Lower lobe of right lung (tissue), 2 donors: Measurements from ENCODE around the gene CDC42. TPM values are rescaled to one million over a fixed set of nuclear protein-coding genes. Genes with fewer than 3 reads are reported as not detected.
"Not testable (repeated sequence)": the region's sequence is repeated elsewhere in the genome, so short reads cannot be mapped to it uniquely, and the experiment has no call there.

Experiments used
- ATAC-seq, 2 donors: fragments of 200-7000 bp; cut with Tn5 transposase; one replicate each; pipeline ENCODE4 v1.9.1; 2020 to 2022; ENCODE audit warnings: mild to moderate bottlenecking in 2 of 2, moderate library complexity in 2 of 2
- DNase-seq: peaks from one replicate; pipeline ENCODE4 v3.0.0-alpha.2; 2020
- H3K27ac ChIP-seq: fragments of 200-600 bp; one replicate; pipeline ENCODE4 v1.8.0; 2022
- H3K27me3 ChIP-seq: fragments of 200-600 bp; one replicate; pipeline ENCODE4 v1.8.0; 2022; ENCODE audit warnings: low read depth
- H3K36me3 ChIP-seq: fragments of 200-600 bp; one replicate; pipeline ENCODE4 v1.8.0; 2022; ENCODE audit warnings: mild to moderate bottlenecking
- H3K4me1 ChIP-seq: fragments of 200-600 bp; one replicate; pipeline ENCODE4 v1.8.0; 2022
- H3K4me3 ChIP-seq: fragments of 200-600 bp; one replicate; pipeline ENCODE4 v1.8.0; 2022; ENCODE audit warnings: mild to moderate bottlenecking
- H3K9me3 ChIP-seq: fragments of 200-600 bp; one replicate; pipeline ENCODE4 v1.8.0; 2022
- intact Hi-C: fragments of 100-400 bp; cut with DNase I; formaldehyde crosslinking; loops from one replicate; pipeline ENCODE4 v1.11.0; 2022
- long read RNA-seq: library from polyadenylated mRNA; unstranded; transcript quantifications from one replicate; pipeline ENCODE4 v2.0.0, GENCODE V29; 2021
- total RNA-seq: library from RNA; stranded (reverse); fragmentation: NEBNext Ultra II Directional; extraction: Animal tissue kit (Norgen Biotek cat#: 25700); gene quantifications from one replicate; pipeline ENCODE4 v1.2.1, GENCODE V29; 2021
- TF ChIP-seq, protein P1 (sequence below): fragments of 200-600 bp; IDR thresholded peaks from one replicate; pipeline ENCODE4 v1.8.0; 2022; ENCODE audit warnings: antibody characterized with exemption, mild to moderate bottlenecking
- donor health status: DM: no; HTN: yes; CAD: no; lungs with severe emphysema.

CDC42 gene
- total RNA-seq, result 255 TPM
- long read RNA-seq, partial matches to known transcripts, result 17 of 55 reads
- long read RNA-seq, other reads (novel, unspliced or antisense), result 37 of 55 reads

DNA sequence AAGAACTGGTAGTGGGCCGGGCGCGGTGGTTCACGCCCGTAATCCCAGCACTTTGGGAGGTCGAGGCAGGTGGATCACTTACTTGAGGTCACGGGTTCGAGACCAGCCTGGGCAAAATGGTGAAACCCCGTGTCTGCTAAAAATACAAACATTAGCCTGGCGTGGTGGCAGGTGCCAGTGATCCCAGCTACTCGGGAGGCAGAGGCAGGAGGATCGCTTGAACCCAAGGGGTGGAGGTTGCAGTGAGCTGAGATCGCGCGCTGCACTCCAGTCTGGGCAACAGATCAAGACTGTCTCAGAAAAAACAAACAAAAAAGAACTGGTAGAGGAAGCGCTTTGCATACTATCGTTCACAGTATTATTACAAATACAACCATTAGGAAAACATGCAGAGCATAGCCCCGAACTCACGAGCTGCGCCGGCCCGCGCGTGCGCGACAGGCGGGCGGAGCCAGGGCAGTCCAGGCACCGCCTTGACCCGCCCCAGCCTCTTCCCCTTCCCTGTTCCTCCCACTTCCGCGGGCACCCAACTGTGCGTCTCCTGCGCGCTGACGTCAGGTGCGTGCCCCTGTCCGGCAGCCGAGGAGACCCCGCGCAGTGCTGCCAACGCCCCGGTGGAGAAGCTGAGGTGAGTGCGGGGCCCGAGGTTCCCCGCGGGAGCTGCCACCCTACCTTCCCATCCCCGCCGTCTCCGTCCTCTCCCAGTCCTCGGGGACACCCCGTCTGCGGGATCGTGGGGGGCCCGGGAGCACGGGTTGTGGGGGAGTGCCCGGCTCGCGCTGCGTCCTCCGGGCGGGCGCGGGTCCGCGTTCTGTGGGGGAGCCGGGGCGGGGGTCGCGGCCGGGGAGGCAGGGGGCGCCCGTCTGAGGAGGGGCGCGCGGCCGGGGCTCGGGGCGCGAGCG, at the start of gene CDC42:
Gene CDC42 (plus strand): TSS at position 595 of the 902 bp plus-strand sequence. CDS start 25,770 bp downstream, outside the sequence.
- H3K4me1 ChIP-seq, result peaks cover 36% of the 10 kb centered on the region
- TF ChIP-seq, protein P1, sequence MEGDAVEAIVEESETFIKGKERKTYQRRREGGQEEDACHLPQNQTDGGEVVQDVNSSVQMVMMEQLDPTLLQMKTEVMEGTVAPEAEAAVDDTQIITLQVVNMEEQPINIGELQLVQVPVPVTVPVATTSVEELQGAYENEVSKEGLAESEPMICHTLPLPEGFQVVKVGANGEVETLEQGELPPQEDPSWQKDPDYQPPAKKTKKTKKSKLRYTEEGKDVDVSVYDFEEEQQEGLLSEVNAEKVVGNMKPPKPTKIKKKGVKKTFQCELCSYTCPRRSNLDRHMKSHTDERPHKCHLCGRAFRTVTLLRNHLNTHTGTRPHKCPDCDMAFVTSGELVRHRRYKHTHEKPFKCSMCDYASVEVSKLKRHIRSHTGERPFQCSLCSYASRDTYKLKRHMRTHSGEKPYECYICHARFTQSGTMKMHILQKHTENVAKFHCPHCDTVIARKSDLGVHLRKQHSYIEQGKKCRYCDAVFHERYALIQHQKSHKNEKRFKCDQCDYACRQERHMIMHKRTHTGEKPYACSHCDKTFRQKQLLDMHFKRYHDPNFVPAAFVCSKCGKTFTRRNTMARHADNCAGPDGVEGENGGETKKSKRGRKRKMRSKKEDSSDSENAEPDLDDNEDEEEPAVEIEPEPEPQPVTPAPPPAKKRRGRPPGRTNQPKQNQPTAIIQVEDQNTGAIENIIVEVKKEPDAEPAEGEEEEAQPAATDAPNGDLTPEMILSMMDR, result no peak
- H3K4me3 ChIP-seq, result peak within 1 kb of the TSS; percentile 72
- peak within 1 kb of the TSS; percentile 100 for H3K27ac ChIP-seq
- H3K27me3 ChIP-seq, result no peaks in the 10 kb centered on the region
- peak; percentile 98 for DNase-seq
- peak; percentile 97 to 99 for ATAC-seq
- H3K36me3 ChIP-seq, result no peaks in the 10 kb centered on the region
- no peaks in the 10 kb centered on the region for H3K9me3 ChIP-seq
- intact Hi-C loops, result no loop called here

- intact Hi-C loops, H3K36me3 ChIP-seq, ATAC-seq: not testable (repeated sequence)
Observed at GRCh38 chr1:22002875-22003274, 49.6 kb upstream of the CDC42 start.

DNA sequence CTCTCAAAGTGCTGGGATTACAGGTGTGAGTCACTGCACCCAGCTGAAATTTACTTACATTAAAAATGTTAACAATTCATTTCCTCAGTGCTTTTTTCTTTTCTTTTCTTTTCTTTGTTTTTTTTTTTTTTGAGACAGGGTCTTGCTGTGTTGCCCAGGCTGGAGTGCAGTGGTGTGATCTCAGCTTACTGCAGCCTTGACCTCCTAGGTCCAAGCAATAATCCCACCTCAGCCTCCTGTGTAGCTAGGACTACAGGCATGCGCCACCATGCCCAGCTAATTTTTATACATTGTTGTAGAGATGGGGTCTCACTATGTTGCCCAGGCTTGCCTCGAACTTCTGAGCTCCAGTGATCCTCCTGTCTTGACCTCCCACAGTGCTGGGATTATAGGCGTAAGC, 48.5 kb upstream of the CDC42 start:
- DNase-seq, result not testable (repeated sequence)

More at GRCh38 chr1:22002875-22003274, 49.6 kb upstream of the CDC42 start:
- DNase-seq, H3K9me3 ChIP-seq, H3K4me3 ChIP-seq, H3K4me1 ChIP-seq, H3K27me3 ChIP-seq, H3K27ac ChIP-seq: not testable (repeated sequence)

DNA sequence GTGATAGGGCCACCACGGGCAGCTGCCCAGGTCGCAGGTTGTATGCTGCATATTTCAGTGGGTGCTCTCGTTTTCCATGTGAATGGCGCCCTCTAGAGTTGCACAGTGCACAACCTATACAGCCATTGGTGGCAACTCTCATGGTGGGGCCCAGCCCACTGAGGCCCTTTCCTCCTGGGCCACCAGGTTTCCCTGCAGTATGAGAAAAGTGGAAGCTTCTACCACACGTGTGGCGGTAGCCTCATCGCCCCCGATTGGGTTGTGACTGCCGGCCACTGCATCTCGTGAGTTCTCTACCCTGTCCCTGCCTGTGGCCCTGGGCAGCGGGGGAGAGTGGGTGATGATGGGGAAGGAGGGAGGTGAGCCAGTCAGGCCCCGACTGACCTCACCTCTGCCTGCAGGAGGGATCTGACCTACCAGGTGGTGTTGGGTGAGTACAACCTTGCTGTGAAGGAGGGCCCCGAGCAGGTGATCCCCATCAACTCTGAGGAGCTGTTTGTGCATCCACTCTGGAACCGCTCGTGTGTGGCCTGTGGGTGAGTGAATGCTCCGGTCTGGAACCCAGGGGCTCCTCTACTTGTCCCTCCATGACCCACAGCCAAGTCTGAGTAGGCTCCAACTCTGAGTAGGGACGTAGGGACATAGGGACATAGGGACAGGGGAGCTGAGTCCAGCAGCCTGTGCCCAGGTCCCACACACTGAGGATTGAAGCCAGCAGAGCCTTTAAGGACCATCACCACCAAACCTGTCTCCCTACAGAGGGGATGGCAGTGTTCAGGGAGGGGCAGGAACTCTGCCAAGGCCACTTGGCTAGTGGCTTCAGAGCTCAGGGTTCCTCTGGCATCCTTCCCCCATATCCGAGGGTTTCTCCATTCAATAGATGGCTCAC, 47.0 kb upstream of the CDC42 start:
- DNase-seq, result peak; percentile 50
- intact Hi-C loops, H3K27me3 ChIP-seq, H3K4me1 ChIP-seq, H3K4me3 ChIP-seq, H3K9me3 ChIP-seq, H3K27ac ChIP-seq, H3K36me3 ChIP-seq: not testable (repeated sequence)
- ATAC-seq, result peak; percentile 77 to 79
- TF ChIP-seq, protein P1, result peak; percentile 31

More for the DNA sequence above, 48.5 kb upstream of the CDC42 start:
- H3K4me3 ChIP-seq, H3K27me3 ChIP-seq, H3K36me3 ChIP-seq, H3K4me1 ChIP-seq, H3K27ac ChIP-seq, intact Hi-C loops, ATAC-seq, H3K9me3 ChIP-seq: not testable (repeated sequence)

GRCh38 chr1:22006736-22007135, 45.8 kb upstream of the CDC42 start:
- H3K27me3 ChIP-seq, H3K36me3 ChIP-seq, H3K9me3 ChIP-seq, DNase-seq, H3K4me1 ChIP-seq, intact Hi-C loops, H3K4me3 ChIP-seq, H3K27ac ChIP-seq, ATAC-seq: not testable (repeated sequence)

DNA sequence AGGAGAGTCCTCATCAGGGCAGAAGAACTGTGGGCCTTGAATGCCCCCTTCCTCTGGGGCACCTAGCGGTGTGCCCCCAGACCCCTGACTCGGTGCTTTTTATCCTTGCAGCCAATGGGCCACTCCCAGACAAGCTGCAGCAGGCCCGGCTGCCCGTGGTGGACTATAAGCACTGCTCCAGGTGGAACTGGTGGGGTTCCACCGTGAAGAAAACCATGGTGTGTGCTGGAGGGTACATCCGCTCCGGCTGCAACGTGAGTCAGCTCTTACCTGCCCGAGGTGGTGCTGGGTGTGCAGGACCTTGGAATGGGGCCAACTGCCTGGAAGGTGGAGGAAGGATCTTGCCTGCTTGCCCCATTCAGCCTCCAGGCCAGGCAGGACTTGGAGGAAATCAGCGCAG, 45.2 kb upstream of the CDC42 start:
- DNase-seq, H3K27ac ChIP-seq, ATAC-seq, intact Hi-C loops, H3K27me3 ChIP-seq, H3K4me3 ChIP-seq, H3K9me3 ChIP-seq, H3K4me1 ChIP-seq, H3K36me3 ChIP-seq: not testable (repeated sequence)

- H3K9me3 ChIP-seq, H3K27ac ChIP-seq, H3K27me3 ChIP-seq, ATAC-seq, H3K4me1 ChIP-seq, intact Hi-C loops, DNase-seq, H3K4me3 ChIP-seq, H3K36me3 ChIP-seq: not testable (repeated sequence)
Observed at GRCh38 chr1:22009566-22009965, 42.9 kb upstream of the CDC42 start.

- intact Hi-C loops, H3K27me3 ChIP-seq, H3K4me3 ChIP-seq, H3K27ac ChIP-seq, H3K9me3 ChIP-seq, DNase-seq, H3K4me1 ChIP-seq, H3K36me3 ChIP-seq, ATAC-seq: not testable (repeated sequence)
Observed at GRCh38 chr1:22012752-22013151, 39.8 kb upstream of the CDC42 start.

GRCh38 chr1:22014575-22015206, 37.8 kb upstream of the CDC42 start:
- H3K4me1 ChIP-seq, H3K9me3 ChIP-seq, DNase-seq, H3K36me3 ChIP-seq, H3K4me3 ChIP-seq, H3K27ac ChIP-seq, intact Hi-C loops, ATAC-seq, H3K27me3 ChIP-seq: not testable (repeated sequence)
